ENCODE measurements around the gene RSBN1L. TPM values are rescaled to one million over a fixed set of nuclear protein-coding genes. Genes with fewer than 3 reads are reported as not detected.
A peak's percentile ranks its signal among the peaks of the same experiment; 100 is the strongest.
"Not testable (repeated sequence)": the region's sequence is repeated elsewhere in the genome, so short reads cannot be mapped to it uniquely, and the experiment has no call there.

The RSBN1L gene
- total and polyA plus RNA-seq, 4 experiments from 2014 or later = 6.3 to 51.0 (median 26.3) TPM

DNA sequence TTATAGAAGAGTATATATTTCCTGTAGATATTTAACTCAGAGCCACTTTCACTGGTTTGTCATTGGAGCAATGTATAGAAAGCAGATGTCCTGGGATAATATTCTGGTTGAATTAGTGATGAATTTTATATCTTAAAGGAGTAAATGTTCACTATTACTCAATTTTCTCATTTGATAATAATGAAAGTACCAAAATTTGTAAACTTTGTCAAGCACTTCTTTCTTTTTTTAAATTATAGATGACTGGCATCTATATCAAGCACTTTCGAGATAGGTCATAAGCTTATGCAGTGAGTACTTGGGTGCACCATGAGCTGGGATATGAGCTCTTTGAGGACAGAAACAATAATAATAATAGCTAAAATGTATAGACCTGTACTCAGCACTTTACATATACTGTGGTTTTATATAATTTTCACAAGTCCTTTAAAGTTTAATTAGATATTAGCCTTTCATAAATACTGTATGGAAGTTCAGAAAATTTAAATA is 11.3 kb downstream of the RSBN1L start:
- Histone ChIP-seq H3K4me3 (ENCODE audit: low read length in 2 of 2) (no peak overlapping the region), H3K27ac (ENCODE audit: low read depth, low read length) (no peak overlapping the region), H3K27me3 (ENCODE audit: insufficient read depth, low read length) (no peaks in the 10 kb centered on the region), H3K36me3 (ENCODE audit: insufficient read depth, low read length) (peaks cover 4% of the 10 kb centered on the region), H3K9me3 (ENCODE audit: control insufficient read depth in 1 of 2, low read length in 2 of 2) (no peaks in the 10 kb centered on the region), H3K4me1 (ENCODE audit: insufficient read depth, low read length) (peaks cover 67% of the 10 kb centered on the region)
- Mint-ChIP-seq H3K27ac (no peak overlapping the region), H3K36me3 (peaks cover 15 to 23% of the 10 kb centered on the region in 2 donors), H3K9me3 (no peaks in the 10 kb centered on the region), H3K4me1 (peaks cover 31 to 64% (median 49%) of the 10 kb centered on the region in 4 donors), H3K4me3 (no peak overlapping the region), H3K27me3 (no peaks in the 10 kb centered on the region)
- intact Hi-C loops (cut with micrococcal nuclease) = no loop called here
- ChIA-PET POLR2A (ENCODE audit: partially characterized antibody) (interaction anchor here (2.0 kb wide), 1 partner anchor 11 kb away, joined by 13 read pairs; the partner anchor contains the start of gene RSBN1L), CTCF (ENCODE audit: partially characterized antibody) (interaction anchor here (0.7 to 1.3 kb wide), 3 partner anchors 9 to 12 kb away, joined by 3 to 5 read pairs (median 4); no protein-coding TSS in a partner anchor)
- no peak for DNase-seq

DNA sequence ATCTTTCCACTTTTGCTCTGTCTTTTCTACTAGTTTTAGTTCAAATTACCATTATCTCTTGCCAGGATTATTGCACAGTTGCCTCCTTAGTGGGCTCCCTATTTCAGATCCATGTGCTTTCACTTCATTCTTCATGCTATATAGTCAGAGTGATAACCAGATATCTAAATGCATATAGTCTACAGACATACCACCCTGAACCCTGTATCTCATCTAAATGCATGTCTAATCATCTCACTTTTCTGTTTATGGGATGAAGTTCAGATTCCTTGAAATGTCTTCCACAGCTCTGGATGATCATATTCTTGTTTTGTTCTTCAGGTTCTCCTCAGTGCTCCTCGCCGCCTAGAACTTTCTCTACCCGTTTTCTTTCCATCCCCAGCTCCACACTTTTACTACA is 13.8 kb downstream of the RSBN1L start:
- H3K4me1 Mint-ChIP-seq = peaks cover 32 to 62% (median 47%) of the 10 kb centered on the region in 4 donors
- Histone ChIP-seq H3K9me3 (ENCODE audit: control insufficient read depth in 1 of 2, low read length in 2 of 2) (no peaks in the 10 kb centered on the region), H3K4me1 (ENCODE audit: insufficient read depth, low read length) (peaks cover 66% of the 10 kb centered on the region), H3K36me3 (ENCODE audit: insufficient read depth, low read length) (peaks cover 4% of the 10 kb centered on the region), H3K27ac (ENCODE audit: low read depth, low read length) (no peak overlapping the region), H3K27me3 (ENCODE audit: insufficient read depth, low read length) (no peaks in the 10 kb centered on the region), H3K4me3 (ENCODE audit: low read length in 2 of 2) (no peak overlapping the region)
- H3K4me3 Mint-ChIP-seq = peak overlapping the region in 1 of 8 donors; percentile 18
- no peaks in the 10 kb centered on the region for H3K27me3 Mint-ChIP-seq
- ChIA-PET POLR2A (ENCODE audit: partially characterized antibody) (no interaction called here), CTCF (ENCODE audit: partially characterized antibody) (interaction anchor here (1.2 kb wide), 1 partner anchor 55 kb away, joined by 4 read pairs; no protein-coding TSS in a partner anchor)
- peaks cover 17 to 22% of the 10 kb centered on the region in 2 donors for H3K36me3 Mint-ChIP-seq
- peaks cover 0 to 2% (median 0%) of the 10 kb centered on the region in 8 donors for H3K9me3 Mint-ChIP-seq
- intact Hi-C loops (cut with micrococcal nuclease) = no loop called here
- peak overlapping the region in 5 of 7 donors; percentile 6 to 88 (median 15) for H3K27ac Mint-ChIP-seq
- no peak for DNase-seq

DNA sequence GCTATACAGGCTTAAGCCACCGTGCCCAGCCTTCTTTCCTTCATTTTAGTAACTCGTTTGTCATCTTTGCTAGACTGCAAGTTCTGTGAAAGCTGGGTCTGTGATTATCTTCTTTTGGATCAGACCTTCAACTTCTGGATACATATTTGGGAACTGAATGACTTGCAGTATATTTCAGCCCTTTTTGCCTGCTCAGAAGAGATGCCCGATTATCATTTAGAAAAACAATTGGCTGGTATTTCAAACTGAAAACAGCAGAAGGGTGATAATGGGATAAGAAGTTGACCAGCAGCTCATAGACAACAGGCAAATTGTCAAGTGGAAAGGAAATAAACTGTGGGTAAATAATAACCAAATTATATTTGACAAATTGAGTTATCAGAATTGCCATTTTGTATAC is 14.6 kb downstream of the RSBN1L start:
- Histone ChIP-seq H3K27me3 (ENCODE audit: insufficient read depth, low read length) (no peaks in the 10 kb centered on the region), H3K9me3 (ENCODE audit: control insufficient read depth in 1 of 2, low read length in 2 of 2) (no peaks in the 10 kb centered on the region), H3K4me3 (ENCODE audit: low read length in 2 of 2) (no peak overlapping the region), H3K4me1 (ENCODE audit: insufficient read depth, low read length) (peaks cover 72% of the 10 kb centered on the region), H3K36me3 (ENCODE audit: insufficient read depth, low read length) (peaks cover 4% of the 10 kb centered on the region), H3K27ac (ENCODE audit: low read depth, low read length) (no peak overlapping the region)
- Mint-ChIP-seq H3K27me3 (no peaks in the 10 kb centered on the region), H3K9me3 (peaks cover 0 to 2% (median 0%) of the 10 kb centered on the region in 8 donors), H3K4me1 (peaks cover 36 to 70% (median 53%) of the 10 kb centered on the region in 4 donors), H3K27ac (no peak overlapping the region), H3K4me3 (no peak overlapping the region), H3K36me3 (peaks cover 17 to 22% of the 10 kb centered on the region in 2 donors)
- ChIA-PET POLR2A (ENCODE audit: partially characterized antibody) (no interaction called here), CTCF (ENCODE audit: partially characterized antibody) (interaction anchor here (1.2 to 1.4 kb wide), 2 partner anchors 13 to 56 kb away, joined by 4 to 5 read pairs; no protein-coding TSS in a partner anchor)
- DNase-seq = no peak
- intact Hi-C loops (cut with micrococcal nuclease) = no loop called here

DNA sequence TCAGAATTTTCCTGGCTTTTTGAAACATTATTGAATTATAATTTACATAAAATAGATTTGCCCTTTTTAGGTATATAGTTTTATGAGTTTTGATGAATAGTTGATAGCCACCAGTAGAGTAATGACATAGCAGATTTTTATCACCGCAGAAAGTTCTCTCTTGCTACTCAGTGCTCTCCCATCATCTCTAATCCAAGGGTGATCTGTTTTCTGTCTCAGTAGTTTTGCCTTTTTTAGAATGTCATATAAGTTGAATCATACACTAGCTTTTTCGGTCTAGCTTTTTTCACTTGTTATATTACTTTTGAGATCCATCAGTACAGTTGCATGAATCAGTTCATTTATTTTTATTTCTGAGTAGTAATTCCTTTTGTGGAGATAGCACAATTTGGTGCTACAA is 17.9 kb downstream of the RSBN1L start:
- Histone ChIP-seq H3K36me3 (ENCODE audit: insufficient read depth, low read length) (peaks cover 4% of the 10 kb centered on the region), H3K27me3 (ENCODE audit: insufficient read depth, low read length) (no peaks in the 10 kb centered on the region), H3K9me3 (ENCODE audit: control insufficient read depth in 1 of 2, low read length in 2 of 2) (no peaks in the 10 kb centered on the region), H3K4me3 (ENCODE audit: low read length in 2 of 2) (no peak overlapping the region), H3K4me1 (ENCODE audit: insufficient read depth, low read length) (peaks cover 82% of the 10 kb centered on the region), H3K27ac (ENCODE audit: low read depth, low read length) (no peak overlapping the region)
- Mint-ChIP-seq H3K9me3 (peaks cover 0 to 2% (median 0%) of the 10 kb centered on the region in 8 donors), H3K27ac (peak overlapping the region in 2 of 7 donors; percentile 53 to 66), H3K4me3 (peak overlapping the region in 1 of 8 donors; percentile 21), H3K4me1 (peaks cover 43 to 79% (median 61%) of the 10 kb centered on the region in 4 donors), H3K27me3 (no peaks in the 10 kb centered on the region), H3K36me3 (peaks cover 13 to 19% of the 10 kb centered on the region in 2 donors)
- no peak for DNase-seq
- CTCF ChIA-PET (ENCODE audit: partially characterized antibody) = no interaction called here
- intact Hi-C loops (cut with micrococcal nuclease) = no loop called here
- POLR2A ChIA-PET (ENCODE audit: partially characterized antibody) = no interaction called here

DNA sequence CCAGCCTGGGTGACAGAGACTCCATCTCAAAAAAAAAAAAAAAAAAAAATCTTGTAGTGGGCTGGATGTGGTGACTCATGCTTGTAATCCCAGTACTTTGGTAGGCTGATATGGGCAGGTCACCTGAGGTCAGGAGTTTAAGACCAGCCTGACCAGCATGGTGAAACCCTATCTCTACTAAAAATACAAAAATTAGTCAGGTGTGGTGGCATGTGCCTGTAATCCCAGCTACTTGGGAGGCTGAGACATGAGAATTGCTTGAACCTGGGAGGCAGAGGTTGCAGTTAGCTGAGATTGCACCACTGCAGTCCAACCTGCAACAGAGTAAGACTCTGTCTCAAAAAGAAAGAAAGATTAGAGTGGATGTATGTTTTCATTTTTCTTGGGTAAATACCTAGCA is 18.7 kb downstream of the RSBN1L start:
- POLR2A ChIA-PET (ENCODE audit: partially characterized antibody) = interaction anchor here (1.0 kb wide), 1 partner anchor 64 kb away, joined by 3 read pairs; no protein-coding TSS in a partner anchor
- H3K27ac Mint-ChIP-seq; H3K9me3 ChIP-seq (ENCODE audit: control insufficient read depth in 1 of 2, low read length in 2 of 2); H3K4me3 Mint-ChIP-seq; CTCF ChIA-PET (ENCODE audit: partially characterized antibody); intact Hi-C loops (cut with micrococcal nuclease); H3K27me3 Mint-ChIP-seq; H3K27ac ChIP-seq (ENCODE audit: low read depth, low read length); H3K9me3 Mint-ChIP-seq; H3K4me3 ChIP-seq (ENCODE audit: low read length in 2 of 2); DNase-seq; H3K27me3 ChIP-seq (ENCODE audit: insufficient read depth, low read length); H3K36me3 ChIP-seq (ENCODE audit: insufficient read depth, low read length): not testable (repeated sequence)
- Mint-ChIP-seq H3K36me3 (peaks cover 12 to 17% of the 10 kb centered on the region in 2 donors), H3K4me1 (peaks cover 41 to 80% (median 61%) of the 10 kb centered on the region in 4 donors)
- peaks cover 77% of the 10 kb centered on the region for H3K4me1 ChIP-seq (ENCODE audit: insufficient read depth, low read length)

DNA sequence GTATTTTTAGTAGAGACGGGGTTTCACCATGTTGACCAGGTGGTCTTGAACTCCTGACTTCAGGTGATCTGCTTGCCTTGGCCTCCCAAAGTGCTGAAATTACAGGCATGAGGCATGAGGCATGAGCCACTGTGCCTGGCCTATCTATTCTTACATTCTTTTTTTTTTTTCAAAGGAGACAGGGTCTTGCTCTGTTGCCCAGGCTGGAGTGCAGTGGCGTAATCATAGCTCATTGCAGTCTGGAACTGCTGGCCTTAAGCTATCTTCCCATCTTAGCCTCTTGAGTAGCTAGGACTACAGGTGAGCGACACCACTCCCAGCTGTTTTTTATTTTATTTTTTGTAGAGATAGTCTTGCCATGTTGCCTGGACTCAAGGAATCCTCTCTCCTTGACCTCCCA is 20.5 kb downstream of the RSBN1L start:
- Histone ChIP-seq H3K27me3 (ENCODE audit: insufficient read depth, low read length) (no peaks in the 10 kb centered on the region), H3K4me3 (ENCODE audit: low read length in 2 of 2) (no peak overlapping the region), H3K9me3 (ENCODE audit: control insufficient read depth in 1 of 2, low read length in 2 of 2) (no peaks in the 10 kb centered on the region), H3K36me3 (ENCODE audit: insufficient read depth, low read length) (no peaks in the 10 kb centered on the region), H3K4me1 (ENCODE audit: insufficient read depth, low read length) (peaks cover 76% of the 10 kb centered on the region), H3K27ac (ENCODE audit: low read depth, low read length) (no peak overlapping the region)
- H3K27me3 Mint-ChIP-seq = no peaks in the 10 kb centered on the region
- POLR2A ChIA-PET (ENCODE audit: partially characterized antibody) = no interaction called here
- H3K27ac Mint-ChIP-seq = no peak overlapping the region
- peaks cover 0 to 2% (median 0%) of the 10 kb centered on the region in 8 donors for H3K9me3 Mint-ChIP-seq
- peaks cover 2 to 8% of the 10 kb centered on the region in 2 donors for H3K36me3 Mint-ChIP-seq
- H3K4me1 Mint-ChIP-seq = peaks cover 35 to 70% (median 51%) of the 10 kb centered on the region in 4 donors
- intact Hi-C loops (cut with micrococcal nuclease) = no loop called here
- no peak overlapping the region for H3K4me3 Mint-ChIP-seq
- no peak for DNase-seq
- CTCF ChIA-PET (ENCODE audit: partially characterized antibody) = interaction anchor here (0.6 to 1.1 kb wide), 4 partner anchors 9 to 62 kb away, joined by 3 to 4 read pairs (median 4); no protein-coding TSS in a partner anchor

DNA sequence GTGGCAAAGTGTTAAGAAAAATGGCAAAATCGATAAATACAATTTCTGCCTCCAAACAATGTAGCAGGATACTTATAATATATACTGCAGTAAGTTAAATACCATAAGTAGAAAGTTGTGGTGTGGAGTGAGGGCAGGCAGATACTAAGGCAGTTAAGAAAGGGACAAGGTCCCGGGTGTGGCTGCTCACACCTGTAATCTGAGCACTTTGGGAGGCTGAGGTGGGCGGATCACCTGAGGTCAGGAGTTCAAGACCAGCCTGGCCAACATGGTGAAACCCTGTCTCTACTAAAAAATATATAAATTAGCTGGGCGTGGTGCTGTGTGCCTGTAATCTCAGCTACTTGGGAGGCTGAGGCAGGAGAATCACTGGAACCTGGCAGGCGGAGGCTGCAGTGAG is 21.3 kb downstream of the RSBN1L start:
- intact Hi-C loops (cut with micrococcal nuclease); H3K9me3 Mint-ChIP-seq; H3K27ac ChIP-seq (ENCODE audit: low read depth, low read length); H3K36me3 Mint-ChIP-seq; H3K9me3 ChIP-seq (ENCODE audit: control insufficient read depth in 1 of 2, low read length in 2 of 2); H3K27me3 ChIP-seq (ENCODE audit: insufficient read depth, low read length); H3K27me3 Mint-ChIP-seq; DNase-seq; POLR2A ChIA-PET (ENCODE audit: partially characterized antibody); H3K4me3 ChIP-seq (ENCODE audit: low read length in 2 of 2); H3K36me3 ChIP-seq (ENCODE audit: insufficient read depth, low read length): not testable (repeated sequence)
- Mint-ChIP-seq H3K4me3 (peak overlapping the region in 4 of 8 donors; percentile 2 to 65 (median 33)), H3K27ac (peak overlapping the region in 2 of 7 donors; percentile 60 to 75), H3K4me1 (peaks cover 35 to 66% (median 49%) of the 10 kb centered on the region in 4 donors)
- H3K4me1 ChIP-seq (ENCODE audit: insufficient read depth, low read length) = peaks cover 72% of the 10 kb centered on the region
- CTCF ChIA-PET (ENCODE audit: partially characterized antibody) = interaction anchor here (1.0 to 1.5 kb wide), 3 partner anchors 10 to 61 kb away, joined by 3 to 4 read pairs (median 3); no protein-coding TSS in a partner anchor

Data from CD4-positive, alpha-beta memory T cell (primary cell).